GM18909 (cell line): ENCODE data around the gene UBE3C.
"Not testable (repeated sequence)": the region's sequence is repeated elsewhere in the genome, so short reads cannot be mapped to it uniquely, and the experiment has no call there.

Experiments
- ATAC-seq: cut with Tn5 transposase; IDR thresholded peaks from one replicate; pipeline ENCODE4 v1.9.1; 2021; ENCODE audit warnings: mild to moderate bottlenecking; ENCODE audit not compliant: unreplicated experiment, poor library complexity

UBE3C gene

DNA sequence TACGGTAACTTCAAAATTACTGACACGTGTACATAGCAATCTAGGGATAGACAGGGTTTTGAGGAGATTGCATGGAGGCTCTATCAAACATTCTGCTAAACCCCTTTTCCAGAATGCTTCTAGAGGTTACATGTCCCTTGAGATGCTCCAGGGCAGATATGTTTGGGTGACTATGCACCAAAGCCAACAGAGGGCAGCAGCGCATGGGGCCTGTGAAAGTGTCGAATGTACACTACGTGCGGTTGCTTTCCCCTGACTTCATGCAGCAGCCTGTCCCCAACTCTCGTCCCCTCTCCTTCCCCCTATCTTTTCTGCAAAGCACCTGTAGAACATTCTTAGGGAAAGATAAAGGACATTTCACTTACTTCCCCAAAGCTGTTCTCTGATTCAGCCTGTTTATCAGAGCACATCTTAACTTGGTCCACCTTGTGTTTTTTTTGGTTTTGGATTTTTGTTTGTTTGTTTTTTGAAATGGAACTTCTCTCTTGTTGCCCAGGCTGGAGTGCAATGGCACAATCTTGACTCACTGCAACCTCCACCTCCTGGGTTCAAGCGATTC, 90.2 kb downstream of the UBE3C start:
- no peak for ATAC-seq

DNA sequence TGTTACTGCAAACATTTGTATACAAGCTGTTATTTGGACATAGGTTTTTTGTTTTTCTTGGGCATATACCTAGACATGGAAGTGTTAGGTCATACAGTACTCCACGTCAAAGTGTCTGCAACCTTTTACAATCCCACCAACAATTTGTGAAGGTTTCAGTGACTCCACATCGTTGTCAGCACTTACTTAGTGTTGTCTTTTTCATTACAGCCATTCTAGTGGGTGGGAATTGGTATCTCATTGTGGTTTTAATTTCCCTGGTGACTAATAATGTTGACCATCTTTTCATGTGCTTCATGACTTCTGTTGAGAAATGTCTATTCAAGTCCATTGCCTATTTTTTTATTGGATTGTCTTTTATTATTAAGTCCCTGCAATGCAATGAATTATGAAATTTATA, 95.0 kb downstream of the UBE3C start:
- ATAC-seq: no peak

DNA sequence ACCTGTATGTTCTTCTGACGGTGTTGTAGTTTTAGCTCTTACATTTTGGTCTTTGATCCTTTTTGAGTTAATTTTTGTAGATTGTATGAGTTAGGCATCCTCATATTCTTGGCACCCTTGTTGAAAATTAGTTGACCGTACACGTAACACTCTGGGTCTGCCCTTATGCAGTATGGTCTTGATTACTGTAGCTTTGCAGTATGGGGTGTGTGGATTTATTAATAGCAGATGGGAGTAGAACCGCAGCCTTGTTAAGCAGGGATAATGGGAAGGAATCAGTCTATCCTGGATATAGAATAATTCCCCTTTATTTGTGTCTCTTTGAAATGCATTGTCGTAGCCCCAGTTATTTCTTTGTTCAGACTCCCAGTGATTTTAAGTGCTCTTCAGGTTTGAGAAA, 95.5 kb downstream of the UBE3C start:
- no peak for ATAC-seq

DNA sequence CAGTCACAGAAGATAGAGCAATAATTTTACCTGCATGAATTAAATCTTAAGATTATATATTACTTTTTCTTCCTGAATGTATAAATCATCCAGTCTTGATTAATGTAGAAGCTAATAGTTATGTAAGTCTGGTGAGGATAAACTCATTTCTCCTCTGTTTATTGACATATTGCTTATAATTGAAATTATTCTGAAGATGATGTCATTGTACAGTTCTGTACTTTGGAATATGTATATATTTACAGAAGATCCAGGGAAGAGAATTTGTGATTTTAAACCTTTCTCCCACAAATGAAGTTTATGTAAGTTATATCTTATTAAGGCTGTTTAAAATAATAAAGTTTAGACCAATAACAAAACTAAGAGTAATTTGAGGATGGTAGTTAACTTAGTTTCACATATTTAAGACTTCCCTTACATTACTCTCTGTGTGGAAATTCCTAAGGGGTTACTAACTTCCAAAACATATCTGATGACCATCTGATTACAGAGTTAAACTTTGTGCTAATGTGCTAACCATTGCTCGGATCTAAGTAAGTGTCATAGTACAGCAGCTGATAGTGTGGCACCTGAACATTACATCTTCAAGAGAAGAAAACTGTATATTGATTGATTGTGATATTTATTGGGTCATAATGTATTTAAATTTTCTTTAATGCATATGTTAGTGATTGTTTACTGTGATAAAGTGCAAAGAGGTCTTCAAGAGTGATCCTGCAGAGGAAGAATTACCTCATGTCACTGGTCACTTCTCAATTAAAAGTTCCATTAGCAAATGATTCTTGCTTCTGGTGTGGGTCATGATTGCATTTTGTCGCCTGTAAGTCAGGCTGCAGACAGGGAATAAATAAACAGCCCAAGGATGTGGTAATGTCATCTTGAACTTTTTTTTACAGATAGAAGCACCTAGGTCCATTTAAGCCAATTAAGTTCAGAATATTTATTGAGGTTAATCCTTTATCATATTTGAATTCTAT, 96.9 kb downstream of the UBE3C start:
- no peak for ATAC-seq

DNA sequence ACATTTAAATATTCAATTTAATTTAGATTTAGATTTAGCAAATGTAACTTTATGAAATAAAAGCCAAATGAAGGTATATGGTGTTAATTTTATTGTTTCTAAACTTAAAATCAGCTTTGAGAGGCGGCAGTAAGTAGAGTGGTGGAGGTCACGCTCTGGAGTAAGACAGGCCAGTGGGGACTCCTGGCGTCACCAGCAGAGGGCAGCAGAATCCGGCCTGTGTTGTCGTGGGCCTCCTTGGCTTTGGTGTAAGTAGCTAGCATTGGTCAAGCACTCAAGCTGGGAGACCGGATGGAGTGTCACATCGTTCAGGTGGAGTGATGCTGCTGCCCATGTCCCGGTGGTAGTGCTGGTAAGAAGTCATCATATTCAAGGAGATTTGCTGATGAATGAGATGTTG, 99.4 kb downstream of the UBE3C start:
- ATAC-seq: no peak

DNA sequence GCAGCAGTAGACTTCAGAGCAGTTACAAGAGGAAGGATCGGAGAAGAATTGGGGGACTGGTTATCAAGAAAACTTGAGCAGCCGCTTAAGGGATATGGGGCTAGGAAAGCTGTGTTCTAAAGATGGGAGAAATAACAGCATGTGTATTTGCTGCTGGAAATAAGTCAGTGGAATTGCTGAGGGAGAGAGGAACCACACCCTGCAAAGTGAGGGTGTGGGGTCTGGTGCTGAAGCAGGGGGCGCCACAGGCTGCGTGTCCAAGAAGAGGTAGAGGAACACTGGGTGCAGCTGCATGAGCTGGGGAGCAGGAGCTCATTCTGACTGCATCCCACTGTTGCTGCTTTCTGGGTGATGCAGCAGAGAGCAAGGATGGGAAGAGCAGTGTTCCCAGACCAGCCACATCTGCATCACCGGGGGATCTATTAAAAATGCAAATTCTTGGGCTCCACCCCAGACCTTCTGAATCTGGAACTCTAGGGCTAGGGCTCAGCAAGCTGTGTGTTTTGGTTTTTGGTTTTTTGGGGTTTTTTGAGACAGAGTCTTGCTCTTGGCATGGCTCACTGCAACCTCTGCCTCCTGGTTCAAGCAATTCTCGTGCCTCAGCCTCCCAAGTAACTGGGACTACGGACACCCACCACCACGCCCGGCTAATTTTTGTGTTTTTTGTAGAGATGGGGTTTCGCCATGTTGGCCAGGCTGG, 101.0 kb downstream of the UBE3C start:
- no peak for ATAC-seq

DNA sequence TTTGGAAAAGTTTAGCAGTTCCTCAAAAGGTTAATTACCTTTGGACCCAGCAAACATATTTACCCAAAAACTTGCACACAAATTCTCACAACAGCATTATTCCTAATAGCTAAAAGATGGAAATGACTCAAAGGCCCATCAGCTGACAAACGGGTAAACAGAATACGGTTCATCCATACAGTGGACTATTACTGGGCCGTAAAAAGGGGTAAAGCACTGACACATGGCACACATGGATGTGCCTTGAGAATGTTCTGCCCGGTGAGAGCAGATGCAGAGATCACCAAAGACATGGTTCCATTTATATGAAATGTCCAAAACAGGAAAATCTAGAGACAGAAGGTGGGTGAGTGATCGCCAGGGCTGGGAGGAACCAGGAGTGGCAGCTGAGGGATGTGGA, 102.9 kb downstream of the UBE3C start:
- ATAC-seq: no peak

DNA sequence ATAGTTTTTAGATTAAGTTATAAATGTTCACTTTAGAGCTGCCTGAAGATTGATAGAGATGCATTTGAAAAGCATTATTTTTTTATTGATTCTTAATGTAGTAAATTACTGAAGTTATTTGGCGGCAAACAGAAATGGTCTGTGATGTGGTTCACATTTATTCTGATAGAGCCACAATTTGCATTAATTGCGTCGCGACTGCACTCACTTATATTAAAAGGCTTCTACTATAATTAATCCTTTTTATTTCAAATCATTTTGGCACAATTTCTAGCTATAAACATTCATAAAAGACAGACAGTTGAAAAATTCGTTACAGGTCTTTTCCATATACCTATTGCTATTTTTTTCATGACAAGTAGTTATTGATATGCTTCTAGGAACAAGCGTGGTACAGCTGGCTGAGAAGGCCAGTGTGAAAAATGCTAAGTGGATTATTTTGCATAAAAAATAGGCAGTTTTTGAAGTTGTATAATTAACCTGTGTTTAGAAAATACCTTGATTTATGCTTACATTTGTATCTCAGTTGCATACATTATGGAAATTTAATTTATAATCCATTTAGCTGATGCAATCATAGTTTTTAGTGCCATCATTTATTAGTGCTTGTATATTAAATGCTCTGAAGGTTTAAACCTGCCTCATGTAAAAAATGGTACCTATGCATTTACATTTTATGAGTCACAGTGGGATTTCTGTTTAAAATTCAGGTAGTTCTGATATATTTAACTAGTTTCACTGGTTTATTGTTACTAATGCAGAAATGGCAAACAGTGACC, 106.0 kb downstream of the UBE3C start:
- ATAC-seq: no peak

DNA sequence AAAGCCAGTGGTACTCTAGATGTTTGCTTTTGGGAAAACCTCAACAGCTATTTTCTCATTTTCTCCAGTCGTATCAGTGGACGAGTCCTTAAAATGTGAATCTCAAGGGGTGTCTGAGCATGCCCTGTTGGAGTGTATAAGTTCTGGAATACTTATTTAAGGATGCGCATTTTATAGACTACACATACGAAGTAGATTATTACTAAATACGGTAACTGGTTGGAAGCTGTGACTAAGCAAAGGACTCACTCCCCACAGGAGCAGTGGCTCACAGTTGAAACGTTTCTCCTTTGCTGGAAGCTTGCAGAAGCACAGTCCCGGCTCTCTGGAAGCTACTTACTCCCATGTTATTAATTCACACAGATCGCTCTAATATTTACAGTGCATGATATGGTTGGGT, 107.3 kb downstream of the UBE3C start:
- ATAC-seq: no peak

DNA sequence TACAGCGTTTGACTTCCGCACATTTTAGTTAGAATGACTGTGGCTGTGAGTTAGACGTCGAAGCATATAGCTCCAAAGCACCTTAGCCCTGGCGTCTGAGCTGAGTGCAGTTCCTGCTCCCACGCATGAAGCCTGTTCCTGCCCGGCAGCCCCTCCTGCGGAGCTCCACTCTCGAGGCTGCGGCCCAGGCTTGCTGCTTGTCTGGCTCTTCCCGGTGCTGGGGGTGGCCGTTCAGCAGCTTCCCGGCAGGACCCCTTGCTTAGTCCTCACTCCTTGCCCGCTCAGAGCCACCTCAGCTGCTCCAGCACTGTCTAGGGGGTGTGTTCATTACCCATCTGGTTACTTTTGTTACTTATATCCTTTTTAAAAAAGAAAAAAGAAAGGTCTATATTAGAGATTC, 109.9 kb downstream of the UBE3C start:
- no peak for ATAC-seq

DNA sequence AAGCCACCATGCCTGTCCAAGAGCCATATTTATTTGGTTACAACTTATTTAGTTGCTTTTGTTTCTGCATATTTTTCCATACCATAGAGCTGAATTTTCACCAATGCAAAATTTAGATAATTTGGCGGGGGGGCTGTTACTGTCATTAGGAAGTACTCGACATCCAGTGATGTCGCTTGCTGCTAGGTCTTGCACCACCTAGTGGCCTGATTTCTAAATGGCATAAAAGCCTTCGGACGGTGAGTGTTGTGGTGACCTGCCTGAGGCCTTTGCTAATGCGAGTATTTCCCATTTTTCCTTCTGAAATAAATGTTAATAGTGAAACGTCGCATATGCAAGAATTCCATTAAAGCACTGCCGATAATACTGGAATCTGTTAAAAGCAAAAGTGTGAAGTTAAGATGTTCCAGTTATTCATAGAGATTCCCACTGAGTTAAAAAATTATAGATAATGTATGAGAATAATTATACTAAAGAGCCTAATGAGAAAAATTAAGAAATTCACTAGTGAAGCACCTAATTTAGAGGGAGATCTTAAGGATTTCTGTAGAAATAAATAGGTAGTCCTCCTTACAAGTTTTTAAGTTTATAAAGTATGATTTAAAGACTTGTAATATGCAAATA, 112.0 kb downstream of the UBE3C start:
- ATAC-seq: peak; percentile 73

DNA sequence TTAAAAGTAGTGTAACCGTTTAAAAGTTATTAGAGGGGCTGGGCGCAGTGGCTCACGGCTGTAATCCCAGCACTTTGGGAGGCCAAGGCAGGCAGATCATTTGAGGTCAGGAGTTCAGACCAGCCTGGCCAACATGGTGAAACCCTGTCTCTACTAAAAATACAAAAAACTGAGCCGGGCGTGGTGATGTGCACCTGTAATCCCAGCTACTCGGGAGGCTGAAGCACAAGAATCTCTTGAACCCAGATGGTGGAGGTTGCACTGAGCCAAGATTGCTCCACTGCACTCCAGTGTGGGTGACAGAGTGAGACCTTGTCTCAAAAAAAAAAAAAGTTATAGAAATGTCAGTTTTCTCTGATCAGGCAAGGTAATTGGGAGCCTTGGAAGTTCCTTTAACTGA, 113.1 kb downstream of the UBE3C start:
- not testable (repeated sequence) for ATAC-seq

DNA sequence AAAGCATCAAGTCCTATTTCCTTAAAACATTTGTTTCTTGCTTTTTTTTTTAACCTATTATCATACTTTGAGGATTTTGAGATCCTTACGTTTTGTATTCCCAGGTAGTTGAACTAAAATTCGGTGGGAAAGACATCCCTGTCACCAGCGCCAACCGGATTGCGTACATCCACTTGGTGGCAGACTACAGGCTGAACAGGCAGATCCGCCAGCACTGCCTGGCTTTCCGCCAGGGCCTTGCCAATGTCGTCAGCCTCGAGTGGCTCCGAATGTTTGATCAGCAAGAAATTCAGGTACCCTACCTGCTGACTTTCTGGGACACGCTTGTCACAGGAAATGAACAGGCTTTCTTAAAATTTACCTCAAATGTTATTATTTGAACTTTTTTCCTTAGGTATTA, 115.1 kb downstream of the UBE3C start:
- no peak for ATAC-seq

DNA sequence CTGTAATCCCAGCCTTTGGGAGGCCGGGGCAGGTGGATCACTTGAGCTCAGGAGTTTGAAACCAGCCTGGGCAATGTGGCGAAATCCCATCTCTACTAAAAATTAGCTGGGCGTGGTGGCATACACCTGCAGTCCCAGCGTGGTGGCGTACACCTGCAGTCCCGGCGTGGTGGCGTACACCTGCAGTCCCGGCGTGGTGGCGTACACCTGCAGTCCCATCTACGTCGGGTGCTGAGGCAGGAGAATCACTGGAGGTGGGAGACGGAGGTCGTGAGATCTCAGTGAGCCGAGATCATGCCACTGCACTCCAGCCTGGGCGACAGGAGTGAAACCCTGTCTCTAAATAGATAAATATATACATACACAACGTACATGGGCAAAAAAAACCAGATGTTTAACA, 116.1 kb downstream of the UBE3C start:
- ATAC-seq: not testable (repeated sequence)

DNA sequence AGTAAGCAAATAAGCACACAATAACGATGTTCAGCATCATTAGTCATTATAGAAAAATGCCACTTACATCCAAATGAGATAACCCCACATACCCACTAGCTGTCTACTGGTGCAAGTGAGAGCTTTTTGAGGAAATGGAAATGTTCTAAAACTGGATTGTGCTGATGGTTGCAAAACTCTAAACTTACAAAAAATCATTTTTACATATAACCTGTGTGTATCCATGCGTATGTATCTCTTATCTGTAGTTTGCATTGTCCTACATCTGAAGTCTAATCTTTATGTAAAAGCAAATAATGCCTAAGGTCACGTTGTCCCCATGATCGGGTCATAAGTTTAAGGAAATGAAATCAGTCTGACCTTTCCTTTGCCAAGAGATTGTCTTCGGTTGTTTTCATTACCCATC, 116.5 kb downstream of the UBE3C start:
- ATAC-seq: no peak

DNA sequence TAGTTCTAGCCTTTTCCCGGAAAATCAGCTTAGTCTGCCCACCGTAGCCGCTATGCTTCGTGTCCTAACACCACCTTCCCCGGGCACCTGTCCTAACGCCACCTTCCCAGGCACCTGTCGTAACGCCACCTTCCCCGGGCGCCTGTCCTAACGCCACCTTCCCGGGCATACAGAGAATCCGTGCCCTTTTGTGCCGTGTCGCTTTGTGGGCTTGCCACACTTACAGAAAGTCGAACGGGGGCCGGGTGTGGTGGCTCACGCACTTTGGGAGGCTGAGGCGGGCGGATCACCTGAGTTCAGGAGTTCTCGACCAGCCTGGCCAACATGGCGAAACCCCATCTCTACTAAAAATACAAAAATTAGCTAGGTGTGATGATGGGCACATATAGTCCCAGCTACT, 124.4 kb downstream of the UBE3C start:
- ATAC-seq: no peak

DNA sequence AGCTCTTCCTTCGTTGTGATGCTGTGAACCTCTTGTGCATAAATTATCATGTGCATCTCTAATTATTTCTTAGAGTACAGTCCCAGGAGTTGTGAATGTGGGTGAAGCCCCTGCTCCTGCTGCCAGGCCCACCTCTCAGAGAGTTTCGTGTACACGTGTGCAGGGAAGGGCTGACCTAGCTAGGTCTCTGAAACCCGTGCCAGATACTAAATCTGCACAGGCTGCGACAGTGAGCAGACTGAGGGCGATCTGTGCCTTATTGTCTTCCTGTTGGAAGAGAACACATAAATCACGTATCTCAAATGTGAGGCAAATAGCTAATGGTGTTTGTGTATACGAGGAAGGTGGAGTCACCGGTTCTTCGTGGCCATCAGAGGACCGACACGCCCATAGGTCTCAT, 126.3 kb downstream of the UBE3C start:
- ATAC-seq: no peak

DNA sequence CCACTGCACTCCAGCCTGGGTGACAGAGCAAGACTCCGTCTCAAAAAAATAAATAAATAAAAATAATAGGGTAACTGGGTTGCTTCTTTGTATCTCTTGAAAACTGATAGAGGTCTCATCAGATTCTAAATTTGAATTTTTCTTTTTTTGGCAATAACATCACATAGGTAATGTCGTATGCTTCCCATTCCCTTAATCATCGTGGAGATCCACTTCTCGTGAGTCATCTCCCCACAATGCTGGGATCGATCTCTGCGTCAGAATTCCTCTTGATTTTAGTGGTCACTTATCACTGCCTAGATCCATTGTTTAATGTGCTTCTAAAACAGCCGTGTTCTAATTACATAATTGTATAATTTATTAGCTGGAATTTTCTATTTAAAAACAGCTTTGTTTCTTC, 127.5 kb downstream of the UBE3C start:
- ATAC-seq: no peak

DNA sequence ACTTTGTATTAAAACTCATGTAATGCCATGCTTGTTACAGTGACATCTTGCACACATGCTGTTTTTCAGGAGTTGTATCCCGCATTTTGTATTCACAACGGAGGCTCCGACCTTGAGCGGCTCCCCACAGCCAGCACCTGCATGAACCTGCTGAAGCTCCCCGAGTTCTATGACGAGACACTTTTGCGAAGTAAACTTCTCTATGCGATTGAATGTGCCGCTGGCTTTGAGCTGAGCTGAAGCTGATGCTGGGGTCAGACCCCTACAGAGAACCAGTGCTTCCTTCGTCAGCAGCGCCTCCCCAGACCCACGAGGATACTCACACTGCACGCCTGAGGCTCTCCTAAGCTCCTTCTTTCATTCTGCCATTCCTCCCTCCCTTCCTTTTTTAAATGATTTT, 128.8 kb downstream of the UBE3C start:
- no peak for ATAC-seq

DNA sequence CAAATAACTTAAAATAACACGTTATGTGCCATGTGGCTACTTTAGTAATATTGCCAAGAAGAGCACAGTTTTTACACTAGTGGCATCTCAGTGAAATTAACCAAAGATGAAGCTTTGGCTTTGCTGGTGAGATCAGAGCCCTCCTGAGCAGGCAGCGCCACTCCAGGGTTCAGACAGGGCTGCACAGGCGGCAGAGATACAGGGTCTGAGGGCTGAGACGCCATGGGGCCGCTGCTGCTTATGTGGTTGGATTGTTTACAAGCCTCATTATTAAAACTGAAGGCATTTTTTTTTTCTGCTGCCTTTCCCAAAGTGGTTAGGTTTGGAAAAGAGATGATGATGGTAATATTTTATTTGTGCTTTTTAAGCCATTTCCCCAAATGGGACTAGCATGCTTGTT, 129.2 kb downstream of the UBE3C start:
- no peak for ATAC-seq
